Retinal pigment epithelial cell (primary cell): ENCODE measurements around the gene SKI.

Experiments
- DNase-seq: peaks from one replicate; pipeline ENCODE4 v3.0.0-alpha.2; 2010; ENCODE audit warnings: low read depth
- H3K4me3 ChIP-seq: 2 replicates; pipeline ENCODE4 v1.5.1; 2011; ENCODE audit warnings: mild to moderate bottlenecking, low read length, control low read depth, moderate library complexity
- TF ChIP-seq, protein P1 (sequence below): conservative IDR thresholded peaks from 2 replicates; pipeline ENCODE4 v1.5.1; 2011; ENCODE audit warnings: low read depth, low read length, control low read depth, inconsistent platforms

The SKI gene

GRCh38 chr1:2345297-2346075, 117.4 kb downstream of the SKI start:
- no peak for DNase-seq
- H3K4me3 ChIP-seq, result no peak overlapping the region
- TF ChIP-seq, protein P1, sequence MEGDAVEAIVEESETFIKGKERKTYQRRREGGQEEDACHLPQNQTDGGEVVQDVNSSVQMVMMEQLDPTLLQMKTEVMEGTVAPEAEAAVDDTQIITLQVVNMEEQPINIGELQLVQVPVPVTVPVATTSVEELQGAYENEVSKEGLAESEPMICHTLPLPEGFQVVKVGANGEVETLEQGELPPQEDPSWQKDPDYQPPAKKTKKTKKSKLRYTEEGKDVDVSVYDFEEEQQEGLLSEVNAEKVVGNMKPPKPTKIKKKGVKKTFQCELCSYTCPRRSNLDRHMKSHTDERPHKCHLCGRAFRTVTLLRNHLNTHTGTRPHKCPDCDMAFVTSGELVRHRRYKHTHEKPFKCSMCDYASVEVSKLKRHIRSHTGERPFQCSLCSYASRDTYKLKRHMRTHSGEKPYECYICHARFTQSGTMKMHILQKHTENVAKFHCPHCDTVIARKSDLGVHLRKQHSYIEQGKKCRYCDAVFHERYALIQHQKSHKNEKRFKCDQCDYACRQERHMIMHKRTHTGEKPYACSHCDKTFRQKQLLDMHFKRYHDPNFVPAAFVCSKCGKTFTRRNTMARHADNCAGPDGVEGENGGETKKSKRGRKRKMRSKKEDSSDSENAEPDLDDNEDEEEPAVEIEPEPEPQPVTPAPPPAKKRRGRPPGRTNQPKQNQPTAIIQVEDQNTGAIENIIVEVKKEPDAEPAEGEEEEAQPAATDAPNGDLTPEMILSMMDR, result no peak

DNA sequence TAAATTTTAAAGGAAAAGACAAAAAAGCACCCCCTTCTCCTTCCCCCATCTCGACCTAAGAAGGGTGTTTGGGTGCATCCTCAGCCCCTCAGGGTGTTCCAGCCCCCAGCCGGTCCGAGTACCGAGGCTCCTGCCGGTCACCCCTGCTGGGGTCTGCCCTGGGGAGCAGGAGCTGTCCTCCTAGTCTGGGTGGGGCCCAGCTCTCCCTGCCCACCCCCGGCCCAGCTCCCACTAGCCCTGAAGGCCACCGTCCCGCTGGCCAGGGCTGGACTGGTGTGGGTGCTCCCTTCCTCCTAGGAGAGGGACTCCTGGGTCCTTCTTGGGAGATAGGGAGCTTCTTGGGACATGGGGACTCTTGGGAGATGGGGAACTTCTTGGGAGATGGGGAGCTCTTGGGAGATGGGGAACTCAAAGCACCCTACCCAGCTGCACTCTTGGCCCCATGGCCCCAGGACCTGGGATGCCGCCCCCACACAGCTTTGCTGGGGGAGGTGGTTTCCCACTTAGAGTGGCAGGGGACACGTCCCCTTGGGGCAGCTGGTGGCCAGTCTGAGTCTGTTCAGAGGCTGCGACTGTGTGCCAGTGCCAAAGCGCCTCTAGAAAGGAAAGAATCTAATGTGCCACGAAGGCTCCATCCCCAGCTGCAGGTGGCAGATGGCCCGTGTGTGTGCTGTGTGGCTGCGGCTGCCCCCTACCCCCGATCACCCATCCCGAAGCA, 118.7 kb downstream of the SKI start:
- TF ChIP-seq, protein P1, result no peak
- no peak for DNase-seq
- H3K4me3 ChIP-seq, result no peak overlapping the region

DNA sequence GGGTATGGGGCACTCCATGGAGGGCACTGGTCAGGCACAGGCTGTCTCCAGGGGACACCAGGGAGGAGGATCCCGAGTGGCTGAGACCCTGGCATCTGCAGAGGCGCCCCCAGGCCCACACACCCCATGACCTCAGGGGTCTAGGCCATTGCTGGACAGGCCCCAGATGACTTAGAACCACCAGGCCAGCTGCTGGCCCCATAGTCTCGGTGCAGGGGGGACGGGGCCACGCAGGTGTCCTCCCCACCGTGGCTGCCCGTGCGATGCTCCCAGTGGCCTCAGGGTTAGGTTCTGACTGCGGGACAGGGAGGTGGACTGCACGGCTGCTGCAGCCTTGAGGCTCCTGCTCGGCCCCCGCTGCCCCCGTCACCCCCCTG, 119.3 kb downstream of the SKI start:
- TF ChIP-seq, protein P1, result no peak
- H3K4me3 ChIP-seq, result no peak overlapping the region
- DNase-seq, result no peak

- no peak overlapping the region for H3K4me3 ChIP-seq
- no peak for DNase-seq
- TF ChIP-seq, protein P1, result no peak
Measured at GRCh38 chr1:2347896-2348295, 119.8 kb downstream of the SKI start.

GRCh38 chr1:2348346-2349325, 120.5 kb downstream of the SKI start:
- no peak for DNase-seq
- TF ChIP-seq, protein P1, result no peak
- no peak overlapping the region for H3K4me3 ChIP-seq

DNA sequence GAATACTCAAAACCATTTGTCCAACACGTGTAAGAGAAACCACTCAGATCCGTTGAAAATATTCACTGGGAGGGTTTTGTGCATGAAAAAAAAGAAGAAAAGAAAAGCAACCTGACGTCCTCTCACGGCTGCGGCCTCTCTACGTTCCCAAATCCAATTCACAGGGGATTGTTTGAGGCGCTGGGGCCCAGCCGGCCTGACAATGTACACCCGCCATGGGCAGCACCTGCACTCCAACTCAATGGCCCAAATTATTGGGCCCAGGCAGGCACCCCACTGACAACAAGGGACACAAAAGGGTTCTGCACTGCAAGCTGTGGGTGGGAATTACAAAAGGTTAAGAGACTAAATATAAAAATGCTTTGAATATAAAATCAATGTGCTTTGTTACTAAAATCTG, 121.7 kb downstream of the SKI start:
- DNase-seq, result no peak
- H3K4me3 ChIP-seq, result no peak overlapping the region
- TF ChIP-seq, protein P1, result no peak
